Right lobe of liver (tissue), 4 donors: ENCODE results near the gene SSBP3.

ENCODE experiments used
- POLR2A ChIP-seq: fragments of 450-650 bp; IDR thresholded peaks from one replicate; pipeline ENCODE4 v1.6.1; 2017; ENCODE audit warnings: antibody characterized with exemption, mild to moderate bottlenecking
- TF ChIP-seq, protein P1 (sequence below), 4 donors: fragments of 200-600 bp in 3 of 4; fragments of 450-650 bp in 1 of 4; IDR thresholded peaks; one replicate each; pipeline versions ENCODE4 v1.5.1 to v1.8.0; 2016 to 2022; ENCODE audit warnings: antibody characterized with exemption in 4 of 4, mild to moderate bottlenecking in 2 of 4
- donor health status: DM: no; HTN: no; CAD: no.
- donor health status: DM: no; HTN: no; CAD: no.
- donor health status: DM: no; HTN: yes; CAD: no.

DNA sequence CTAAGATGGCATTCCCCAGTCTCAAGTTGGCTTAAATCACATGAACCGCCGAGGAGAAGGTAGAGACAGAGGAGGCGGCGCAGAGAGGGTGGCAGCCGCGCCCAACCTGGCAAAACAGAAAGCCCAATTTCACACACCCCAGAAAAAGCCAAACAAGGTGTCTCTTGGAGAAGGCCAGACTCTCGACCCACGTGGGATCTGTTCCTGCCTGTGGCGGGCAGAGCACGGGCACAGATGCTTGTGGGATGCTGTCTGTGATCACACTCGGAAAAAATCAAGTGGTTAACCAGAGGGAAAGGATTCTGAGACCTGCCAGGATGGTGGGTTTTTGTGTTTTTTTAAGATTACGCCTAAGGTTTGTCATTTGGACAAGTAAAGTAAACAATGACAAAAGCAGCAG is 125.5 kb downstream of the SSBP3 start:
- TF ChIP-seq, protein P1, sequence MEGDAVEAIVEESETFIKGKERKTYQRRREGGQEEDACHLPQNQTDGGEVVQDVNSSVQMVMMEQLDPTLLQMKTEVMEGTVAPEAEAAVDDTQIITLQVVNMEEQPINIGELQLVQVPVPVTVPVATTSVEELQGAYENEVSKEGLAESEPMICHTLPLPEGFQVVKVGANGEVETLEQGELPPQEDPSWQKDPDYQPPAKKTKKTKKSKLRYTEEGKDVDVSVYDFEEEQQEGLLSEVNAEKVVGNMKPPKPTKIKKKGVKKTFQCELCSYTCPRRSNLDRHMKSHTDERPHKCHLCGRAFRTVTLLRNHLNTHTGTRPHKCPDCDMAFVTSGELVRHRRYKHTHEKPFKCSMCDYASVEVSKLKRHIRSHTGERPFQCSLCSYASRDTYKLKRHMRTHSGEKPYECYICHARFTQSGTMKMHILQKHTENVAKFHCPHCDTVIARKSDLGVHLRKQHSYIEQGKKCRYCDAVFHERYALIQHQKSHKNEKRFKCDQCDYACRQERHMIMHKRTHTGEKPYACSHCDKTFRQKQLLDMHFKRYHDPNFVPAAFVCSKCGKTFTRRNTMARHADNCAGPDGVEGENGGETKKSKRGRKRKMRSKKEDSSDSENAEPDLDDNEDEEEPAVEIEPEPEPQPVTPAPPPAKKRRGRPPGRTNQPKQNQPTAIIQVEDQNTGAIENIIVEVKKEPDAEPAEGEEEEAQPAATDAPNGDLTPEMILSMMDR (IDR thresholded peaks at IDR 0.05): no peak
- no peak for TF ChIP-seq POLR2A
